Epithelial cell of proximal tubule (primary cell): Measurements from ENCODE around the gene PSD. TPM values are rescaled to one million over a fixed set of nuclear protein-coding genes. Genes with fewer than 3 reads are reported as not detected.

Experiments used
- DNase-seq: peaks from one replicate; pipeline ENCODE4 v3.0.0-alpha.2; 2011; ENCODE audit warnings: low read depth
- H3K4me3 ChIP-seq: 2 replicates; pipeline ENCODE4 v1.5.1; 2011; ENCODE audit warnings: low read depth, mild to moderate bottlenecking, low read length
- CTCF ChIP-seq: conservative IDR thresholded peaks from 2 replicates; pipeline ENCODE4 v1.5.1; 2012; ENCODE audit warnings: low read depth, mild to moderate bottlenecking, low read length
- total RNA-seq: library from RNA; depleted of rRNA; stranded (reverse); fragments of >200 nt; gene quantifications from 2 replicates; pipeline ENCODE4 v1.2.3, GENCODE V29; 2015

Gene PSD
- total RNA-seq, 1 donor from 2014 or later: 0.52 TPM

GRCh38 chr10:102395400-102396316, 22.9 kb downstream of the PSD start, which contains the start of gene NFKB2:
TSS of gene NFKB2 (plus strand) at chr10:102395705. CDS start at chr10:102395960, 255 bp downstream.
- TF ChIP-seq CTCF: no peak
- no peak for DNase-seq
- H3K4me3 ChIP-seq: peak within 1 kb of the TSS; percentile 68

- H3K4me3 ChIP-seq: peak overlapping the region; percentile 68
- no peak for DNase-seq
- TF ChIP-seq CTCF: no peak
Measured at GRCh38 chr10:102394801-102395399, 23.7 kb downstream of the PSD start.

- DNase-seq: peak; percentile 64
- no peak for TF ChIP-seq CTCF
- H3K4me3 ChIP-seq: peak overlapping the region; percentile 68
Measured at GRCh38 chr10:102394079-102394800, 24.3 kb downstream of the PSD start.

GRCh38 chr10:102393411-102394078, 25.0 kb downstream of the PSD start:
- no peak for DNase-seq
- peak overlapping the region; percentile 68 for H3K4me3 ChIP-seq
- TF ChIP-seq CTCF: peak; percentile 91

GRCh38 chr10:102392306-102392705, 26.3 kb downstream of the PSD start:
- no peak for TF ChIP-seq CTCF
- H3K4me3 ChIP-seq: no peak overlapping the region
- DNase-seq: no peak

GRCh38 chr10:102389894-102390293, 28.7 kb downstream of the PSD start:
- no peak overlapping the region for H3K4me3 ChIP-seq
- DNase-seq: no peak
- TF ChIP-seq CTCF: no peak
